HG03039 (cell line): Measurements from ENCODE around the gene RABEP2.
A peak's percentile ranks its signal among the peaks of the same experiment; 100 is the strongest.
"Not testable (repeated sequence)": the region's sequence is repeated elsewhere in the genome, so short reads cannot be mapped to it uniquely, and the experiment has no call there.

ENCODE experiments used
- ATAC-seq: cut with Tn5 transposase; IDR thresholded peaks from one replicate; pipeline ENCODE4 v1.9.1; 2021; ENCODE audit warnings: mild to moderate bottlenecking, moderate library complexity; ENCODE audit not compliant: unreplicated experiment

The RABEP2 gene

GRCh38 chr16:28879841-28880588, 45.0 kb downstream of the RABEP2 start:
- peak; percentile 60 for ATAC-seq

DNA sequence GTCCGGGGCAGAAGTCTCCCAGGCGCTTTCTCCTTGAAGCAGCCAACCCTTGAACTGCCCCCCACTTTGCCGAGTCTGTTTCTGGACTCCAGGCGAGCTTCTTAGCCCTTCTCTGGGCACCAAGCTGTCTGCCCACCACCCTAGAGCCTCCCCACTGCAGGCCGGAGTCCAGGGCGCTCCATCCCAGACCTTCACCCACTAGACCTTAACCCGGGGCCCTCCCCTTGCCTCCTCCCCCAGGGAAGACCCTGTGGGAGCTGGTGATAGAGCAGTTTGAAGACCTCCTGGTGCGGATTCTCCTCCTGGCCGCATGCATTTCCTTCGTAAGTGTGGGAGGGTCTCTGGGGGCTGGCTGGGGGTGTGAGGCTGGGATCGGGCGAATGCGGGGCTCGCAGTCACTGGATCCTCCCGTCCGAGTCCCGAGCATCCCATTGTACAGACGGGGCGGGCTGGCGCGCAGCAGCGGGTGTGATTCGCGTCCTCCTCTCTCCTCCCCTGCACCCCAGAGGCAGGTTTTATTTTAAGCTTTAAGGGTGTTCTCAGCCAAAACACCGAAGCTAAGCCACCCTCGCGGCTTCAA, 45.7 kb downstream of the RABEP2 start:
- ATAC-seq: peak; percentile 19

GRCh38 chr16:28878083-28878926, 46.7 kb downstream of the RABEP2 start, which contains the start of gene ATP2A1:
ATP2A1 (plus strand) TSS chr16:28878488; CDS start chr16:28878672, 184 bp downstream.
- ATAC-seq: no peak

DNA sequence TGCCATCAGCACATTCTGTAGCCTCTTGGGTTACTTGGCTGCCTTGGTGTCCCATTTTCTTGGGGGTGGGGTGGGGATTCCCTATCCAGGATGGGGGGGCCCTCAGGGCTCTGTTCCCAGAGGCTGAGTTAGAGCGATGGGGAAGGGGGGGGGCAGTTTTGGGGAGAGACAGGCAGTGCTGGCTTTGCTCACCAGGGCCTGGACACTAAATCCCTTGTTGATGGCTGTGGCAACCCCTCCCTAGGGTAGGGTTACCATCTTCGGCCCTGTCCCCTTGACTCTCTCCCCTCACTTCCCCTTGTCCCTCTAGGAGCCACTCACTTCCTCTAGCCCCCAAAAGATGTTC, 47.4 kb downstream of the RABEP2 start:
- no peak for ATAC-seq

DNA sequence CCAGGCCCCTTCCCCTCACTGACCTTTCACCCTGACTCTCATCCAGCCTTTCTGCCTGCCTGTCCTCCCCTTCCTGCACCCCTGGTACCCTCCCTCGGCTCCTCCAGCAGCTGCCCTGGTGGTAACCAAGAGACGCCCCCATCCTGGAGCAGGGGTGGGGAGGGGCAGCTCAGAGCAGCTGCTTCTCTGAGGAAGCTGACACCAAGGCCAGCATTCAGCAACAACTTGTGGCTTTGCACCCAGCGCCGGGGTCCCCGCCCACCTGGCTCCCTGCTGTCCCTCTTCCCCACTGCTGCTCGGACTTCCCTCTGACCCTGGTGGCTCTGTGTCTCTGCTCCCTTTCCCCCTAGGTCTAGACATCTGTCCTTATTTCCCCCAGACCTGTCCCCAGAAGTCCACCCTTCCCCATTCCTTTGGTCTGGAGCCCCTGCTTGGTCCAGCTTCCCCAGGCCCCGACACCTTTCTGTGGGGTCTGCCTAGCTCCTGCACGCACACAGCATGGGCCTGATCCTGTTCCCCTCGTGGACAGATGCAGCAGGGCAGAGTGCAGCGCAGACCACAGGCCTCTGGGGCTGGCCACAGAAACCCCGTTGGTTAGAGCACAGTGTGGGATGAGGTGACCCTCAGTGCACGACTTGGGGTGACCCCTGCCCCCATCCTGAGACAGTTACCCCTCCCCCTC, 47.9 kb downstream of the RABEP2 start:
- no peak for ATAC-seq

DNA sequence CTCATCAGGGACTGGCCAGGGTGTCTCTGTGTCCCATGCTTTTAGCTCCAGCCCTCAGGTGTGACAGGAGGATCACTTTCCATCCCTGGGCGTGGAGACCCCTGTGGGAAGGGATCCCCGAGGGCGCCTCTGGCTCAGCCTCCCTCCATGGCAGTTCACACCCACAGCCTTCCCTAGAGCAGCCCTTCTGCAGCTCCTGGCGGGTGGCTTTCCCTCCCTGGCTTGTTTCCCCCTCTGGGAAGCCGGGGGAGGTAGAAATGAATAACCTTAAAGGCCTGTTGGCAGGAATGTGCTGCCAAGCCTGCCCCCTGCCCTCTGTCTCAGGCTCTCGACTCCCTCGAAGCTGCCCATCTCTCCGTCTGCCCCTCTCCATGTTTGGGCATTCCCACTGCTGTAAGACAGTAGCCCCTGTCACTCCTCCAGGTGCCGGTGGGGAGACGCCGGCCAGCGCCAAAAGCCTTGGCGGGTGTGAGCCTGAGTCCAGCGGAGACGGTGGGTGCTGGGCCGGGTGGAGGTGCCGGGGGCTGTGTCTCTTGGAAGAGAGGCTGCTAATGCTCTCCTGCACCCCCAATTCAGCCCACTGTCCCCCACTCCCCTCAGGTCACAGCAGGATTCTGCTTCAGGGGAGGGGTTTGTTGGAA, 48.9 kb downstream of the RABEP2 start:
- no peak for ATAC-seq

DNA sequence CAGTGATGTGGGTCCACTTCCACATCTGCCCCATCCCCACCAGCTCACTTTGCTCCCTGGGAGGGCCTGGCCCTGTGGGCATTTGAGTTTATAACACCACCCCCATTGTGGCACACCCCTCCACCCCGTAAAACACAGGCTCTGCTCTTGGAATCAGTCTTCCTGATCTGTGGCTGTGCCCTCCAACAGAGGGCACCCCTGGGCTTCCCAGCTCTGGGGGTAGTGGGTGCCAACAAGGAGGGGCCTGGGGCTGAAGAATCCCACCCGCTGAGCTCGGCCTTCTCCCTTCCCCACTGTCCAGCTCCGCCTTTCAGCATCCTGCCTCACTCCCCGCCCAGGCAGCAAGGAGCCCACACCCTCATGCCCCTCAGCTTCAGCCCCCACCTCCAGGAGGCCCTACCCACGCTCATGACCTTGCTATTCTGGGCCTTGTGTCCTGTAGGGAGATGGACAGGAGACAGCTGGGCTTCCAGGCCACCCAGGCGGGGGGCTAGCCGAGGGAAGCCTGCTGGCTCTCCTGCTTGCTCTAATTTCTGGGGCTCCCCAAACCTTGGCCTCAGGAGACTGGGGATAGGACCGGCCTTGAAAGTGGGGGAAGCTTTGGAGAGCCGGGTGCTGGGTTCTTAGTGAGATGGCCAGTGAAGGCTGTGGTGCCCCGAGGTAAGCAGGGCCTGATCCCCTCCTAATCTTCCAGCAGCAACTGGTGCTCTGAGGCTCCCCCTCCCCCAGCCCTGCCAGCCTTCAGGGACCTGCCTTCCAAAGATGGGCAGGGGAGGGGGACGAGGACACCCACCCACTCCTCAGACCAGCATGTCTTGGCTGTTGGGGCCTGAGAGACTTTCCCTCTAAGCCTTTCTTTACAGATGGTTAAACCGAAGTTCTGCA, 49.7 kb downstream of the RABEP2 start:
- no peak for ATAC-seq

GRCh38 chr16:28874406-28874805, 50.6 kb downstream of the RABEP2 start:
- no peak for ATAC-seq

DNA sequence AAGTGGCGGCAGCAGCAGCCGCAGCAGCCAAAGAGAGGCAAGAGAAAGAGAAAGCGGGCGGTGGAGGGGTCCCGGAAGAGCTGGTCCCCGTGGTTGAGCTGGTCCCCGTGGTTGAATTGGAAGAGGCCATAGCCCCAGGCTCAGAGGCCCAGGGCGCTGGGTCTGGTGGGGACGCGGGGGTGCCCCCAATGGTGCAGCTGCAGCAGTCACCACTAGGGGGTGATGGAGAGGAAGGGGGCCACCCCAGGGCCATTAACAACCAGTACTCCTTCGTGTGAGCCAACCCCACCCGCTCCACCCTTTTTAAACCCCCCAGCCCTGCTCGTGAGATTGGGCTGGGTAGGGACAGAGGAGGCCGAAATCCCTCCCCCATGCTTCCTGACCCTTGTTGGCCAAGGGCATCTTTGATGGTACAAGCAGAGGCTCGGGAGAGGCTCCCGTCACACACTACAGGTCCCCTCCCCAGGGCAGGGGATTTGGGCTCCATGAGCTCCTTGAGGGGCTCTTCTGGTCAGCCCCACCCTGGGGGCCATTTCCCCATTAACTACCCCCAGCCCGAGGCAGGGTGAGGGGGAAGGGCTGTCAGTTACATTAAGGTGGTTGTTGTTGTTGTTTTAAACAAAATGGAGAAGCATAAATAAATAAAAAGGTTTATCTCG, 51.4 kb downstream of the RABEP2 start:
- ATAC-seq: no peak

- ATAC-seq: no peak
Observed at GRCh38 chr16:28872952-28873351, 52.1 kb downstream of the RABEP2 start.

- no peak for ATAC-seq
Observed at GRCh38 chr16:28869201-28869600, 55.8 kb downstream of the RABEP2 start.

GRCh38 chr16:28867646-28868045, 57.4 kb downstream of the RABEP2 start:
- not testable (repeated sequence) for ATAC-seq

DNA sequence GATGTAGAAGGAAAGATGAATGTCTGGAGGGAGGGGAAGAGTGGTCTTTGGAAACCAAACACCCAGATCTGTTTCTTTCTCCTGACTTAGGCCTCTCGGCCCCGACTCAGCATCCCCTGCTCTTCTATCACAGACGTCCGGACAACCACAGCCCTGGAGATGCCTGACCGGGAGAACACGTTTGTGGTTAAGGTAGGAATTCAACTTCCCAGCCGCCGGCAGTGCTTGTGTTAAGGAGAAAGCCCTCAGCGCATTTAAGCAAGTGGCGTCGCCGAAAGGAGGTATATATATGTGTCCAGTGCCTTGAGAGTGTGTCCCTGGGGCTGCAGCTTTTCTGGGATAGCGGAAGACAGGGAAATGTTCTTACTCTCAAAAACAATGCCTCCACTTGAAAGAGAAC, 57.8 kb downstream of the RABEP2 start:
- ATAC-seq: no peak

- no peak for ATAC-seq
Observed at GRCh38 chr16:28866454-28866804, 58.6 kb downstream of the RABEP2 start.

DNA sequence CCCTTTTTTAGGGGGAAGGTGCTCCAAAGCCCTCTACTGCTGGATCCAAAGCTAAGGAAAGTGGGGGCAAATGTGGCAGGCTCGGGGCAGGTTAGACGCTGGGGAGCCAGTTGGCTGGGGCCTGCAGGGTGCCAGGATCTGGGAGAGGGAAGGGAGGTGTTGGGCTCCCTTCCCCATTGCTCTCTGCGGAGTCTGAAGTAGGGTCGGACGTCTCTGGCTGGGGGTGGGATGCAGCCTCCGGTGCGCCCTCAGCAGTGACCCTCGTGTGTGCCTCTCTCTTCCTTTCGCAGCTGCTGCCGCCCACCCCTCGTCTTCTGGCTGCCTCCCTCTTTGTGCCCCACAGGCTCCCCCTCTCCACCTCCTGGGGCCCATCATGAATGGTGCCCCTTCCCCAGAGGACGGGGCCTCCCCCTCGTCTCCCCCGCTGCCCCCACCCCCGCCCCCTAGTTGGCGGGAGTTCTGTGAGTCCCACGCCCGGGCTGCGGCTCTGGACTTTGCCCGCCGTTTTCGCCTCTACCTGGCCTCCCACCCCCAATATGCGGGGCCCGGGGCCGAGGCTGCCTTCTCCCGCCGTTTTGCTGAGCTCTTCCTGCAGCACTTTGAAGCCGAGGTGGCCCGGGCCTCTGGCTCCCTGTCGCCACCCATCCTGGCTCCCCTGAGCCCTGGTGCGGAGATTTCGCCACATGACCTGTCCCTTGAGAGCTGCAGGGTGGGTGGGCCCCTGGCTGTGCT, 59.1 kb downstream of the RABEP2 start:
- ATAC-seq: no peak

- no peak for ATAC-seq
Observed at GRCh38 chr16:28865001-28865688, 59.9 kb downstream of the RABEP2 start.

DNA sequence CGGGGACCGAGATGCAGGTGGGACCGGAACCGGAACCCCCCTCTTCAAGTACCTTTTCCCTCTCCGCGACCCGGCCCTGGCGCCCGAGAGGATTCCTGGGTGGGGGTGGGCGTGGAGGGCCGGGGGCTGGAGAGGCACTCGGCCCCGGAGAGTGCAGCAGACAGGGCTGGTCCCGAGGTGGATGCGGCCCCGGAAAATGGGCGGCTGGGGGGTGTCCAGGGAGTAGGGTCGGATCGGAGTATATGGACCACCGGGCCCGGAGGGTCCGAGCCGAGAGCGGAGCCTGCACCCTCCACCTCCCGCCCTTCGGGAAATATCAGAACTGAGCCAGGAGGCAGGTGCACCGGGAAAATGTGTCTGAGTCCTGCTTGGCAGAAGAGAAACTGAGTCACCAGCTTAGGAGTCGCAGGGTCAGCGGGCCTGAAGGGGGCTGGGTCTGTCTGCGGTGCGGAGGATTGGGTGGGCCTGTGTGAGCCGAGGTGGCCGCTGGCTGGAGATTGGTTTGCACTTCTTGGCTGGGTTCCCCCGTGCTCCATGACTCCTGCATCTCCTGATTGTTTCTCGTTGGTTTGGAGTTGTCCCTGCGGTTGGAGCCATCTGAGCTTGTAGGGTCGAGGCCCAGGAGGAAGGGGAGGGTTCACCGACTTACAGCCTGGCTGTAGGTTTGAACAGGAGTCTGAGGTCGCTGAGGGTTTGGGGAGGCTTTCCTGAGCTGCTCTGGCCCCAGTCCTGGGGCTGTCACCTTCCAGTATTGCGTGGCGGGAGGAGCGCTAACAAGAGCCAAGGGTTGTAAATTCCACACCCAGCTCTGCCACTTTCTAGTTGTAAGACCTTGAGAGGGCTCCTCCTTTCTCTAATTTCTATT, 60.9 kb downstream of the RABEP2 start:
- peak; percentile 8 for ATAC-seq
